Measurements from ENCODE around the gene CLEC7A.

CLEC7A gene

GRCh38 chr12:10069976-10070375 is 60.0 kb downstream of the CLEC7A start:
- TF ChIP-seq CTCF (IDR thresholded peaks at IDR 0.05; ENCODE audit: borderline replicate concordance, insufficient read depth, low read depth, low read length), result no peak
- no peak overlapping the region for H3K4me3 ChIP-seq (ENCODE audit: low read depth, low read length)

GRCh38 chr12:10069099-10069498 is 60.9 kb downstream of the CLEC7A start:
- no peak overlapping the region for H3K4me3 ChIP-seq (ENCODE audit: low read depth, low read length)
- TF ChIP-seq CTCF (IDR thresholded peaks at IDR 0.05; ENCODE audit: borderline replicate concordance, insufficient read depth, low read depth, low read length), result no peak

- no peak for TF ChIP-seq CTCF (IDR thresholded peaks at IDR 0.05; ENCODE audit: borderline replicate concordance, insufficient read depth, low read depth, low read length)
- no peak overlapping the region for H3K4me3 ChIP-seq (ENCODE audit: low read depth, low read length)
These were observed 61.4 kb downstream of the CLEC7A start for GRCh38 chr12:10068644-10069043.

- no peak for TF ChIP-seq CTCF (IDR thresholded peaks at IDR 0.05; ENCODE audit: borderline replicate concordance, insufficient read depth, low read depth, low read length)
- no peak overlapping the region for H3K4me3 ChIP-seq (ENCODE audit: low read depth, low read length)
These were observed 62.1 kb downstream of the CLEC7A start for GRCh38 chr12:10067942-10068341.

- TF ChIP-seq CTCF (IDR thresholded peaks at IDR 0.05; ENCODE audit: borderline replicate concordance, insufficient read depth, low read depth, low read length), result no peak
- H3K4me3 ChIP-seq (ENCODE audit: low read depth, low read length), result no peak overlapping the region
These were observed 62.7 kb downstream of the CLEC7A start for GRCh38 chr12:10067264-10067663.

Data from GM12875 (cell line).